ENCODE results near the gene CAMSAP2. TPM values are rescaled to one million over a fixed set of nuclear protein-coding genes. Genes with fewer than 3 reads are reported as not detected.

Gene CAMSAP2
- total and polyA plus RNA-seq, 10 of the 15 experiments (the other 5 are each of a cell fraction or from before 2014, with no cell fraction given) = 3.9 to 19.8 (median 8.0) TPM

DNA sequence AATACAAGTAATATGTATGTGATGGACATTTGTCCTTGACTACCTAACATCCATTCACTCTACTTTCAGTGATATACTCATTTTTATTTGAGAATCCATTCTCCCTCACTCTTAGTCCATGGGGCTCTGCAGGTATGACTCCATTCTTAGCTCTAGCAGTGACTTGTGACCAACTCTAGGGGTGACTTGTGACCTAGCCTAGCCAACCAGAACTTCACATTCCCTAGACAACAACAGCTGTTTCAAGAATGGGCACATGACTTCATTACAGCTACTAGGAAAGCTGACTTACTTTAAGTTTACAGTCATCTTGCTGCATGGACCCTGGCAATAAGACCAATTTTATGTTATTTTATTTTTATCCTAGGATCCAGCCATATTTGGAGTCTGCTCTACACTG, 45.4 kb upstream of the CAMSAP2 start:
- no peak for DNase-seq (ENCODE audit: low read depth, low spot score)
- BruUV-seq (replicated peaks) = no TSS peak
- in situ Hi-C loops (cut with MboI) = no loop called here
- Histone ChIP-seq H3K9me3 (replicated peaks; ENCODE audit: control insufficient read depth, insufficient read depth, low read length) (no peaks in the 10 kb centered on the region), H3K4me2 (ENCODE audit: control insufficient read depth, insufficient read depth) (no peak overlapping the region), H2AFZ (ENCODE audit: control insufficient read depth, low read depth, low read length) (no peak overlapping the region), H3K9ac (ENCODE audit: control insufficient read depth, insufficient read depth, low read length) (no peak overlapping the region), H3K4me3 (no peak overlapping the region), H3K79me2 (ENCODE audit: control insufficient read depth, insufficient read depth, low read length) (no peaks in the 10 kb centered on the region), H3K27ac (ENCODE audit: control insufficient read depth, insufficient read depth) (no peak overlapping the region), H3K27me3 (replicated peaks in 1 of 2; ENCODE audit: control insufficient read depth in 2 of 2, insufficient read depth in 2 of 2, low read length in 1 of 2) (no peaks in the 10 kb centered on the region), H3K4me1 (ENCODE audit: control insufficient read depth, insufficient read depth, low read length) (no peaks in the 10 kb centered on the region), H4K20me1 (ENCODE audit: control insufficient read depth, insufficient read depth) (no peaks in the 10 kb centered on the region), H3K36me3 (ENCODE audit: control insufficient read depth in 2 of 2, insufficient read depth in 2 of 2, low read length in 1 of 2) (no peaks in the 10 kb centered on the region)
- intact Hi-C loops (cut with micrococcal nuclease; ENCODE audit: unreplicated experiment) = no loop called here
- POLR2A ChIA-PET = interaction anchor here (1.2 kb wide), 1 partner anchor 38 kb away, joined by 3 read pairs; no protein-coding TSS in a partner anchor
- SMC1A ChIA-PET (ENCODE audit: uncharacterized antibody, unreplicated experiment) = interaction anchor here (0.8 to 1.3 kb wide), 3 partner anchors 12 to 57 kb away, joined by 3 read pairs; no protein-coding TSS in a partner anchor
- RAD21 ChIA-PET (ENCODE audit: unreplicated experiment) = interaction anchor here (0.5 kb wide), 1 partner anchor 57 kb away, joined by 3 read pairs; no protein-coding TSS in a partner anchor
- FAIRE-seq = no peak
- CTCF ChIA-PET = interaction anchor here (0.6 to 1.7 kb wide), 3 partner anchors 11 to 131 kb away, joined by 3 to 6 read pairs (median 3); no protein-coding TSS in a partner anchor
- peak; percentile 71 for ATAC-seq
- peak; percentile 32; the same call in 1 of the 2 replicates for TF ChIP-seq RAD51 (IDR thresholded peaks at IDR 0.05)
- TF ChIP-seq, protein P1, sequence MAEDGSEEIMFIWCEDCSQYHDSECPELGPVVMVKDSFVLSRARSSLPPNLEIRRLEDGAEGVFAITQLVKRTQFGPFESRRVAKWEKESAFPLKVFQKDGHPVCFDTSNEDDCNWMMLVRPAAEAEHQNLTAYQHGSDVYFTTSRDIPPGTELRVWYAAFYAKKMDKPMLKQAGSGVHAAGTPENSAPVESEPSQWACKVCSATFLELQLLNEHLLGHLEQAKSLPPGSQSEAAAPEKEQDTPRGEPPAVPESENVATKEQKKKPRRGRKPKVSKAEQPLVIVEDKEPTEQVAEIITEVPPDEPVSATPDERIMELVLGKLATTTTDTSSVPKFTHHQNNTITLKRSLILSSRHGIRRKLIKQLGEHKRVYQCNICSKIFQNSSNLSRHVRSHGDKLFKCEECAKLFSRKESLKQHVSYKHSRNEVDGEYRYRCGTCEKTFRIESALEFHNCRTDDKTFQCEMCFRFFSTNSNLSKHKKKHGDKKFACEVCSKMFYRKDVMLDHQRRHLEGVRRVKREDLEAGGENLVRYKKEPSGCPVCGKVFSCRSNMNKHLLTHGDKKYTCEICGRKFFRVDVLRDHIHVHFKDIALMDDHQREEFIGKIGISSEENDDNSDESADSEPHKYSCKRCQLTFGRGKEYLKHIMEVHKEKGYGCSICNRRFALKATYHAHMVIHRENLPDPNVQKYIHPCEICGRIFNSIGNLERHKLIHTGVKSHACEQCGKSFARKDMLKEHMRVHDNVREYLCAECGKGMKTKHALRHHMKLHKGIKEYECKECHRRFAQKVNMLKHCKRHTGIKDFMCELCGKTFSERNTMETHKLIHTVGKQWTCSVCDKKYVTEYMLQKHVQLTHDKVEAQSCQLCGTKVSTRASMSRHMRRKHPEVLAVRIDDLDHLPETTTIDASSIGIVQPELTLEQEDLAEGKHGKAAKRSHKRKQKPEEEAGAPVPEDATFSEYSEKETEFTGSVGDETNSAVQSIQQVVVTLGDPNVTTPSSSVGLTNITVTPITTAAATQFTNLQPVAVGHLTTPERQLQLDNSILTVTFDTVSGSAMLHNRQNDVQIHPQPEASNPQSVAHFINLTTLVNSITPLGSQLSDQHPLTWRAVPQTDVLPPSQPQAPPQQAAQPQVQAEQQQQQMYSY (CRISPR knock-in tag; IDR thresholded peaks at IDR 0.05) = no peak
- TF ChIP-seq ATF7 (IDR thresholded peaks at IDR 0.05; ENCODE audit: low read depth) = no peak

DNA sequence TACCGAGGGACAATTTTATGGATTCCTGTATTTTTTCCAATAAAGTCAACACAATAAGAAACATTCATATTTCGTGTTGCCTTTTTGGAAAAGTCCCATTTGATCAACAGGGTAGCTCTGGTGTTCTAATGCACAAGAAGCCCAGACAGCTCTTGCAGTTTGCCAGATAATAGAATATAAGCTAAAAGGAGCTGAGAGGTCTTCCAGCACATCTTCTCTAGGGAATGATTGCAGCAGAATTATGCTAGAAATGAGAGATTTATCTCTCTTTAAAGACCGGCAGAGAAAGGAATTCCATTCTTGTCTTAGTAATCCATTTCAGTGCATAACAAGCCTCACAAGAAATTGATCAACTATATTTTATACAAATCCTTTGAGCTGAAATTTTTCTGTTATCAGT, 44.0 kb upstream of the CAMSAP2 start:
- ChIA-PET CTCF (interaction anchor here (1.7 kb wide), 1 partner anchor 72 kb away, joined by 6 read pairs; no protein-coding TSS in a partner anchor), POLR2A (no interaction called here), SMC1A (ENCODE audit: uncharacterized antibody, unreplicated experiment) (interaction anchor here (0.6 to 0.7 kb wide), 2 partner anchors 70 to 112 kb away, joined by 3 to 4 read pairs; no protein-coding TSS in a partner anchor), RAD21 (ENCODE audit: unreplicated experiment) (no interaction called here)
- DNase-seq (ENCODE audit: low read depth, low spot score) (no peak), ATAC-seq (no peak), FAIRE-seq (no peak)
- in situ Hi-C loops (cut with MboI) (no loop called here), intact Hi-C loops (cut with micrococcal nuclease; ENCODE audit: unreplicated experiment) (no loop called here)
- H3K4me2 ChIP-seq (ENCODE audit: control insufficient read depth, insufficient read depth) = no peak overlapping the region
- no TSS peak for BruUV-seq (replicated peaks)
- H3K4me3 ChIP-seq = no peak overlapping the region
- no peaks in the 10 kb centered on the region for H3K79me2 ChIP-seq (ENCODE audit: control insufficient read depth, insufficient read depth, low read length)
- H3K9me3 ChIP-seq (replicated peaks; ENCODE audit: control insufficient read depth, insufficient read depth, low read length) = no peaks in the 10 kb centered on the region
- no peaks in the 10 kb centered on the region for H3K27me3 ChIP-seq (replicated peaks in 1 of 2; ENCODE audit: control insufficient read depth in 2 of 2, insufficient read depth in 2 of 2, low read length in 1 of 2)
- no peaks in the 10 kb centered on the region for H3K36me3 ChIP-seq (ENCODE audit: control insufficient read depth in 2 of 2, insufficient read depth in 2 of 2, low read length in 1 of 2)
- H4K20me1 ChIP-seq (ENCODE audit: control insufficient read depth, insufficient read depth) = no peaks in the 10 kb centered on the region
- H2AFZ ChIP-seq (ENCODE audit: control insufficient read depth, low read depth, low read length) = no peak overlapping the region
- H3K4me1 ChIP-seq (ENCODE audit: control insufficient read depth, insufficient read depth, low read length) = no peaks in the 10 kb centered on the region
- no peak overlapping the region for H3K9ac ChIP-seq (ENCODE audit: control insufficient read depth, insufficient read depth, low read length)
- H3K27ac ChIP-seq (ENCODE audit: control insufficient read depth, insufficient read depth) = no peak overlapping the region
- WGBS (ENCODE audit: insufficient coverage, insufficient replicate concordance, low lambda C conversion rate, missing lambda C conversion rate) = 63% methylated on average over 3 of the region's 3 CpGs
- no peak for TF ChIP-seq MXI1 (IDR thresholded peaks at IDR 0.05; ENCODE audit: low read depth, low read length)
- no peak for TF ChIP-seq BRCA1 (IDR thresholded peaks at IDR 0.05; ENCODE audit: low read depth, low read length)
- no peak for TF ChIP-seq TCF7 (IDR thresholded peaks at IDR 0.05; ENCODE audit: borderline replicate concordance)
- no peak for TF ChIP-seq ZNF207 (IDR thresholded peaks at IDR 0.05; ENCODE audit: borderline replicate concordance)
- TF ChIP-seq ZNF622 (IDR thresholded peaks at IDR 0.05) = no peak
- TF ChIP-seq, protein P2, sequence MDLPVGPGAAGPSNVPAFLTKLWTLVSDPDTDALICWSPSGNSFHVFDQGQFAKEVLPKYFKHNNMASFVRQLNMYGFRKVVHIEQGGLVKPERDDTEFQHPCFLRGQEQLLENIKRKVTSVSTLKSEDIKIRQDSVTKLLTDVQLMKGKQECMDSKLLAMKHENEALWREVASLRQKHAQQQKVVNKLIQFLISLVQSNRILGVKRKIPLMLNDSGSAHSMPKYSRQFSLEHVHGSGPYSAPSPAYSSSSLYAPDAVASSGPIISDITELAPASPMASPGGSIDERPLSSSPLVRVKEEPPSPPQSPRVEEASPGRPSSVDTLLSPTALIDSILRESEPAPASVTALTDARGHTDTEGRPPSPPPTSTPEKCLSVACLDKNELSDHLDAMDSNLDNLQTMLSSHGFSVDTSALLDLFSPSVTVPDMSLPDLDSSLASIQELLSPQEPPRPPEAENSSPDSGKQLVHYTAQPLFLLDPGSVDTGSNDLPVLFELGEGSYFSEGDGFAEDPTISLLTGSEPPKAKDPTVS (IDR thresholded peaks at IDR 0.05; ENCODE audit: low read depth, low read length) = no peak
- no peak for TF ChIP-seq FOS (IDR thresholded peaks at IDR 0.05; ENCODE audit: borderline replicate concordance, extremely low read depth, insufficient read length)

Data from GM12878 (cell line).